ENCODE measurements around the gene MOK. TPM values are rescaled to one million over a fixed set of nuclear protein-coding genes. Genes with fewer than 3 reads are reported as not detected.

The MOK gene
- total RNA-seq, 1 donor = 2.2 TPM

DNA sequence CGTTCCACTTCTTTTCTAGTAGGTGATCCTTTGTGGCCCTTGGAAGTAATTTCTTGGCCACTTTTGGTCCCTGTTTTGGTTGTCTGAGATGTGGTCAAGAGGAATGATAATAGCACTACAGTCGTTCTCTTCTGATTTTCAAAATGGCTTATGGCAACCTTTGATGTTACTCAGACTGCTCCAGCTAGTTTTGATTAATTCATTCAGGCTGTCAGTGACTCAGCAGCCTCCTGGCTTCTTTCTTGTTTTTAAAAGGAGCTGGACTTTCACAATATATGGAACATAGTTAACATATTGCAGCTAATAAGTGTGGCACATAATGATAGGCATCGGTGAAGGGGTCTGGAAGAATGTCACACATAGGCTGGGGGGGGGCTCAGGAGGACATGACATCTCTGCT is 117.9 kb downstream of the MOK start:
- H3K4me1 ChIP-seq (ENCODE audit: insufficient read depth, low read length) = no peaks in the 10 kb centered on the region
- no peak overlapping the region for H3K4me3 ChIP-seq (ENCODE audit: low read length)
- H3K27me3 ChIP-seq (ENCODE audit: insufficient read depth, low read length) = no peaks in the 10 kb centered on the region
- H3K9me3 ChIP-seq (ENCODE audit: low read depth, low read length) = no peaks in the 10 kb centered on the region

DNA sequence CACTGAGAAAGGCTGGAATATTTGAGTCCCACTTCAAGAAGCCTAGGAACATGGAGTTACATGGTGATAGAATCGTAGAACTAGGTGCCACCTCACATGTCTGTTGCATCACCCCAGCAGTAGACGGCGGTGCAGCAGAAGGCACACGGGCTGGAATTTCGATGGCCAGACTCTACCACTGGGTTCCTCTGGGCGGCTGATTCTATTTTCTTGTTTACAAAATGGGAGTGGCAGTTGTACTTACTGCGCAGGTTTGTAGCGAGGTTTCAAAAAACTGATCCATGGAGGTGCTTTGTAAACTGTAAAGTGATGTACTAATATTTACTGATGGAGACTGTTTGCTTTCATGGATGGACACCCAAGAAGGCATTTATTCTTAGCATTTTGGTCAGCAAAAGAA is 119.6 kb downstream of the MOK start:
- Histone ChIP-seq H3K4me1 (ENCODE audit: insufficient read depth, low read length) (no peaks in the 10 kb centered on the region), H3K27me3 (ENCODE audit: insufficient read depth, low read length) (no peaks in the 10 kb centered on the region), H3K9me3 (ENCODE audit: low read depth, low read length) (no peaks in the 10 kb centered on the region), H3K4me3 (ENCODE audit: low read length) (no peak overlapping the region)

DNA sequence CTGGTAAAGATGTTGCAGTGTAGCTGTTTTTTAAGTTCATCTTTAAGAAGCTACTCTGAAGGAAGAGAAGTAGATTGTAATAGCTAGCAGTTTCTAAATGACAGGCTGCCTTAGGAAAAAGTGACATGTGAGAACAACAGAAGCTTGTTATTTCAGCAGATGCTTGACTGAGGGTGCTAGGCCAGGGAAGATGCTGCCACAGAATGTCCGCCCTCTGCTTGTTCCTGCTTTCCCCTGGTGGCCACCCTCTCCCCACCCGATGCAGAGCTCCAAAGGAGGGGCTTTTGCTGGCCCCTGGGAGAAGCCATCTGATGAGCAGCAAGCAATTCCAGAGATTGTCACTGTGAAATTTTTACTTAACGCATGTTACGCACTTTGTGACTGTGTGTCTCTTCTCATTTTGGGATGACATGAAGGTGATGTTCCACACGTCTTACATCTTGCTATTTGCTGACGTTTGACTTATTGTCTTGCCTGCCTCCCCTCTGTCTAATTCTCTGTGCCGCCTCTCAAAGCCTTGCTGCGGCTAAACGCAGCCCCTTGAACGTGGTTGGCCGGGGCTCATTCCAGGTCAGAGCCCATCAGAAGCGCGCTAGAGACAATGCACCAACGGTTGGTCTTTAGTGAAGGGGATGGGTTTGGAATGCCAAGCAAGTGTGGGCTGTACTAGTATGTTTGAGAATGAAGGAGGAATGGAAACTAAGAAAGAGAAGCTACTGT is 120.5 kb downstream of the MOK start:
- no peaks in the 10 kb centered on the region for H3K9me3 ChIP-seq (ENCODE audit: low read depth, low read length)
- no peak overlapping the region for H3K4me3 ChIP-seq (ENCODE audit: low read length)
- H3K27me3 ChIP-seq (ENCODE audit: insufficient read depth, low read length) = no peaks in the 10 kb centered on the region
- H3K4me1 ChIP-seq (ENCODE audit: insufficient read depth, low read length) = no peaks in the 10 kb centered on the region

DNA sequence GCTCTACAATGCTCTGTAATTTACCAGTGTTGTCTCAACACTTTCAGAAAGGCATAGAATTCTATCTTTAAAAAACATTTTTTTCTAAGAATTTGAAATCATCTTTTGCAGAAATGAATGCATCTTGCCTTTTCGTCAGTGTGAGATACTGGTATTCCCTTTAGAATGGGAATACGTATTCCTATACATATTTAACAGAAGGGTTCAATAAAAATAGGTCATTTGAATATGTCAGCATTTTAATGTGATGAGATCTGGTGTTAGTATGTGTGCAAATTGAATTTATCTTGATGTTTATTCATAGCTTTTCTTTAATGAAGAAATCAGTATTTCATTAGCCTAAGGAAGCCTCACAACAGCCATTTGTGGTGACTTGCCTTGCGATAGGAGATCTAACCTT is 121.1 kb downstream of the MOK start:
- Histone ChIP-seq H3K4me1 (ENCODE audit: insufficient read depth, low read length) (no peaks in the 10 kb centered on the region), H3K27me3 (ENCODE audit: insufficient read depth, low read length) (no peaks in the 10 kb centered on the region), H3K9me3 (ENCODE audit: low read depth, low read length) (no peaks in the 10 kb centered on the region), H3K4me3 (ENCODE audit: low read length) (no peak overlapping the region)

DNA sequence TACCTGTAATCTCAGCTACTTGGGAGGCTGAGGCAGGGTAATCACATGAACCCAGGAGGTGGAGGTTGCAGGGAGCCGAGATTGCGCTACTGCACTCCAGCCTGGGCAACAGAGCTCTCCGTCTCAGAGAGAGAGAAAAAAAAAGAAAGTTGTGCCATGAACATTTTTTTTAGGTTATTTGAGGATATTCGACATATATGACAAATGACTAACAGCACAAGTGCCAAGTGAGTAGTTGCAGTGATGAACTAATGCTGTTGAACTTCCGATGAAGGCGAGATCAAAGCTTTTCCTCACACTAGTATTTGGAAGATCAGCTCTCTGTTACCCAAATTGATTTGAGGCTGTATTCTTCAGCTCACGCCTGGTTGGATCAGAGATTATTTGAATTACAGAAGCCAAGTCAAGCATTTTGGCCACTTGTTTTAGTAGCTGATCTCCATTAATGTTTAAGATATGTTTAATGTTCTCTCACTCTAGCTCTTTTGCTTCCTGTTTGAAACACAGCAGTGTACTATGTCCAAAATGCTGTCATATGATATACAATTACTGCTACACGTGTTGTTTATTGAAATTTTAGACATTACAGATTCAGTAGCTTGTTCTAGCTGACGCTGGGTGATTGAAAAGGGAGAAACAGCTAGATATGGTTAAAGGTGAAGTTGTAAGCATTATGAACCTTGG is 121.9 kb downstream of the MOK start:
- H3K4me1 ChIP-seq (ENCODE audit: insufficient read depth, low read length) = no peaks in the 10 kb centered on the region
- H3K4me3 ChIP-seq (ENCODE audit: low read length) = no peak overlapping the region
- no peaks in the 10 kb centered on the region for H3K27me3 ChIP-seq (ENCODE audit: insufficient read depth, low read length)
- no peaks in the 10 kb centered on the region for H3K9me3 ChIP-seq (ENCODE audit: low read depth, low read length)

DNA sequence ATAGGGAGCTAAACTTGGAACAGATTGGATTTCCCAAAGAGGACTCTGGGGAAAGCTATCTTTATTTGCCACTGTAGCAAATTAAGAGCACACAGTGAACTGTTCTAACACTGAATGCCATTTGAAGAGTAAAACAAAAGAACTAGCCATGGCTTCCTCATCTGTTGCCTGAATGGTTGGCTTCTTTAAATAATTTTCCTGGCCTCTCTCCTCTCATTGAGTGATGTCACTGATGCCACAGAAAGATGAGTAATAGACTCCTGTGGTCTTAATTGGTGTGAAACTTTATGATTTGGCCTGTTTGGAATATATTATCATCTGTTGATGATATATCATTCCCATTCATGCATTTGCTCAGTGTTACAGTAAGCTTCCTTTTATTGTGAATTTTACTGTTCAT is 122.8 kb downstream of the MOK start:
- H3K9me3 ChIP-seq (ENCODE audit: low read depth, low read length) = no peaks in the 10 kb centered on the region
- H3K4me3 ChIP-seq (ENCODE audit: low read length) = no peak overlapping the region
- no peaks in the 10 kb centered on the region for H3K27me3 ChIP-seq (ENCODE audit: insufficient read depth, low read length)
- H3K4me1 ChIP-seq (ENCODE audit: insufficient read depth, low read length) = no peaks in the 10 kb centered on the region

DNA sequence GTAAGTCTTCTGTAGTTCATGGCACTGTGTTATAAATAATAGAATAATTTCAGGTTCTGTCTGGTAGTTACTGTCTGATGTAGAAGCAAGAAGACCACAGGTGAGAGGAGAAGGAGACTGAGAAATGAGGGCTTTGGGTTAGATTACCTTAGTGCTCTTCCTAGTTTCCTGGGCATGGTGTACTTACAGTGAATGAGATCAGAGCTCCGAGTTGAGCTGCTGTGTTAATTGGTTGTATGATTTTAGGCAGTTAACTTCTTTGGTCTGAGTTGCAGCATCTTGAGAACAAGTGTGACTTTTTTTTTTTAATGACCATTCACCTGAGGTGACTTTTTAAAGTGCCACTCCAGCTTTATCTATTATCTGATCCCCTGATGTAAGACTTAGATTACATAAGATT is 123.8 kb downstream of the MOK start:
- Histone ChIP-seq H3K9me3 (ENCODE audit: low read depth, low read length) (no peaks in the 10 kb centered on the region), H3K4me3 (ENCODE audit: low read length) (no peak overlapping the region), H3K4me1 (ENCODE audit: insufficient read depth, low read length) (no peaks in the 10 kb centered on the region), H3K27me3 (ENCODE audit: insufficient read depth, low read length) (no peaks in the 10 kb centered on the region)

DNA sequence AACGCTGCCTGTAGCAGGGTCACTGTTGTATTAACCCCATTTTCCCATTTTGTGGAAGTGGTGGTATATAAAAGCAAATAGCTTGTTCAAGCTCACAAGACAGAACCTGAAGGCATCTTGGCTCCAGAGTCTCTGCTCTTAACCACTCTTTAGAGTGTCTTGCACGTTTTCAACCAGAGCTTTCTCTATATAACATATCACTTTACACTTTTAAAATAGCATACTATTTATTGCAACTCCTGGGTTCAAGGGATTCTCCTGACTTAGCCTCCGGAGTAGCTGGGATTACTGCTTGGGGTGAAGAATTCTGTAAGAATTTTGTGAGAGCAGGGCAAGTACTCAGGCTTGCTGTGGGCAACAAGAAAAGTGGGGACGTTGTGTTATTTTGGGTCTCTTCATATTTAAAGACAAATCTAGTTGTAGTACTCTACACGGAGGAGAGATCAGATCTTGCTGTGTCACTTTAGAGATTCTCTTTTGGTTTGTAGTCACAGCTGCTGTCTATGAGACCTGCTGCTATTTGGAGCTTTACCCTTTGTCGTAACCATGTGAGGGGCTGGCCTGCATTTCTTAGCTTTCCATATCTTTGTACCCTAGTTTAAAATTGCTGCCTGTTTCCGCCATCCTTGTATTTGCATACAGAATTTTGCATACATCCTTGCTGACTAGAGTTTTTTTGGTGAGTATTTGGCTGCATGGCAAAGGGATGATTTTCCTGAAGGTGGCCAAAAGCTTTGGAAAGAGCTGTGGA is 124.5 kb downstream of the MOK start:
- H3K4me1 ChIP-seq (ENCODE audit: insufficient read depth, low read length) = no peaks in the 10 kb centered on the region
- H3K27me3 ChIP-seq (ENCODE audit: insufficient read depth, low read length) = no peaks in the 10 kb centered on the region

More for the DNA sequence above, 124.5 kb downstream of the MOK start:
- no peaks in the 10 kb centered on the region for H3K9me3 ChIP-seq (ENCODE audit: low read depth, low read length)
- no peak overlapping the region for H3K4me3 ChIP-seq (ENCODE audit: low read length)

Other genes with a start within 250 kb of the MOK start
- 382 TPM for gene HSP90AA1, start 218.1 kb downstream of the MOK start, total RNA-seq
- gene WDR20, start 165.3 kb downstream of the MOK start, total RNA-seq = 30.0 TPM
- 12.5 TPM for gene ZNF839, start 14.6 kb upstream of the MOK start, total RNA-seq
- 20.6 TPM for gene CINP, start 57.7 kb upstream of the MOK start, total RNA-seq
- 2.7 TPM for gene TECPR2, start 57.8 kb upstream of the MOK start, total RNA-seq
- gene ANKRD9, start 204.6 kb upstream of the MOK start, total RNA-seq = 12.4 TPM